WTC11 (cell line): Measurements from ENCODE around the gene HPX. TPM values are rescaled to one million over a fixed set of nuclear protein-coding genes. Genes with fewer than 3 reads are reported as not detected.

ENCODE experiments used
- ARID4B ChIP-seq: sonication (generic); formaldehyde crosslinking; IDR thresholded peaks from 2 replicates; pipeline ENCODE4 v1.8.0; 2023; ENCODE audit warnings: missing genetic modification reagents, mild to moderate bottlenecking, borderline replicate concordance
- ELF4 ChIP-seq: sonication (generic); formaldehyde crosslinking; IDR thresholded peaks from 2 replicates; pipeline ENCODE4 v1.8.1; 2022; ENCODE audit warnings: low read depth, mild to moderate bottlenecking, moderate library complexity, missing genetic modification reagents
- ESRRA ChIP-seq: sonication (generic); formaldehyde crosslinking; IDR thresholded peaks from 2 replicates; pipeline ENCODE4 v1.8.1; 2022; ENCODE audit warnings: mild to moderate bottlenecking, missing genetic modification reagents, borderline replicate concordance
- FOXK1 ChIP-seq: sonication (generic); formaldehyde crosslinking; IDR thresholded peaks from 2 replicates; pipeline ENCODE4 v1.8.0; 2022; ENCODE audit warnings: mild to moderate bottlenecking, moderate library complexity, missing genetic modification reagents
- GABPB1 ChIP-seq: sonication (generic); formaldehyde crosslinking; IDR thresholded peaks from 2 replicates; pipeline ENCODE4 v1.8.1; 2023; ENCODE audit warnings: mild to moderate bottlenecking, missing genetic modification reagents
- IRF2 ChIP-seq: sonication (generic); formaldehyde crosslinking; IDR thresholded peaks from 2 replicates; pipeline ENCODE4 v1.8.0; 2022; ENCODE audit warnings: low read depth, missing genetic modification reagents, borderline replicate concordance
- MAX ChIP-seq: sonication (generic); formaldehyde crosslinking; IDR thresholded peaks from 2 replicates; pipeline ENCODE4 v1.8.0; 2022; ENCODE audit warnings: mild to moderate bottlenecking, missing genetic modification reagents
- MYBL2 ChIP-seq: sonication (generic); formaldehyde crosslinking; IDR thresholded peaks from 2 replicates; pipeline ENCODE4 v1.8.1; 2023; ENCODE audit warnings: mild to moderate bottlenecking, moderate library complexity, missing genetic modification reagents
- NFATC4 ChIP-seq: fragments of 250-450 bp; sonication (Bioruptor Pico); IDR thresholded peaks from 2 replicates; pipeline ENCODE4 v1.9.0; 2021; ENCODE audit warnings: mild to moderate bottlenecking
- NFYB ChIP-seq: sonication (generic); formaldehyde crosslinking; conservative IDR thresholded peaks from 2 replicates; pipeline ENCODE4 v1.8.0; 2022; ENCODE audit warnings: low read depth, missing genetic modification reagents
- NR1H2 ChIP-seq: sonication (generic); formaldehyde crosslinking; IDR thresholded peaks from 2 replicates; pipeline ENCODE4 v1.9.0; 2021; ENCODE audit warnings: mild to moderate bottlenecking, moderate library complexity, missing genetic modification reagents
- NR2C2 ChIP-seq: sonication (generic); formaldehyde crosslinking; IDR thresholded peaks from 2 replicates; pipeline ENCODE4 v1.8.0; 2022; ENCODE audit warnings: mild to moderate bottlenecking, missing genetic modification reagents
- SMAD4 ChIP-seq: sonication (generic); formaldehyde crosslinking; IDR thresholded peaks from 2 replicates; pipeline ENCODE4 v1.8.0; 2022; ENCODE audit warnings: mild to moderate bottlenecking, missing genetic modification reagents
- SP1 ChIP-seq: sonication (generic); formaldehyde crosslinking; conservative IDR thresholded peaks from 2 replicates; pipeline ENCODE4 v1.8.1; 2022; ENCODE audit warnings: missing genetic modification reagents
- TEAD1 ChIP-seq: sonication (generic); formaldehyde crosslinking; IDR thresholded peaks from 2 replicates; pipeline ENCODE4 v1.8.0; 2022; ENCODE audit warnings: mild to moderate bottlenecking, missing genetic modification reagents
- TEAD4 ChIP-seq: sonication (generic); formaldehyde crosslinking; IDR thresholded peaks from 2 replicates; pipeline ENCODE4 v1.8.0; 2022; ENCODE audit warnings: mild to moderate bottlenecking, missing genetic modification reagents
- USF2 ChIP-seq: sonication (generic); formaldehyde crosslinking; IDR thresholded peaks from 2 replicates; pipeline ENCODE4 v1.8.1; 2023; ENCODE audit warnings: mild to moderate bottlenecking, missing genetic modification reagents, moderate library complexity
- ZMAT4 ChIP-seq: fragments of 250-450 bp; sonication (Bioruptor Pico); IDR thresholded peaks from 2 replicates; pipeline ENCODE4 v1.9.0; 2021; ENCODE audit warnings: mild to moderate bottlenecking
- ZNF281 ChIP-seq: sonication (generic); formaldehyde crosslinking; IDR thresholded peaks from 2 replicates; pipeline ENCODE4 v1.8.0; 2023; ENCODE audit warnings: mild to moderate bottlenecking, missing genetic modification reagents
- ZNF425 ChIP-seq: fragments of 250-450 bp; sonication (Bioruptor Pico); conservative IDR thresholded peaks from 2 replicates; pipeline ENCODE4 v1.9.0; 2021; ENCODE audit warnings: mild to moderate bottlenecking
- ZNF671 ChIP-seq: fragments of 250-450 bp; sonication (Bioruptor Pico); IDR thresholded peaks from 2 replicates; pipeline ENCODE4 v1.8.0; 2021; ENCODE audit warnings: mild to moderate bottlenecking
- total RNA-seq: library from RNA; stranded (reverse); gene quantifications from 3 replicates; pipeline ENCODE4 v1.2.3, GENCODE V29; 2021

The HPX gene
- total RNA-seq, 1 experiment from 2014 or later = 1.7 TPM

- TF ChIP-seq USF2 (peak; percentile 59), MYBL2 (peak; percentile 91), ARID4B (no peak; the same call in 1 of the 2 replicates), ZNF425 (CRISPR knock-in tag) (no peak), NFYB (CRISPR knock-in tag) (peak; percentile 8; the same call in 1 of the 2 replicates), ZNF671 (CRISPR knock-in tag) (no peak), ZMAT4 (CRISPR knock-in tag) (no peak), NR1H2 (CRISPR knock-in tag) (no peak), SP1 (CRISPR knock-in tag) (peak; percentile 98), NR2C2 (CRISPR knock-in tag) (no peak), ELF4 (CRISPR knock-in tag) (no peak), MAX (CRISPR knock-in tag) (peak; percentile 90), ESRRA (CRISPR knock-in tag) (0 out of 2 replicates have a peak, but pooled peaks have one; percentile 53), IRF2 (CRISPR knock-in tag) (no peak), TEAD4 (CRISPR knock-in tag) (0 out of 2 replicates have a peak, but pooled peaks have one; percentile 19), NFATC4 (CRISPR knock-in tag) (no peak), SMAD4 (CRISPR knock-in tag) (no peak), ZNF281 (CRISPR knock-in tag) (peak; percentile 20; the same call in 1 of the 2 replicates), TEAD1 (CRISPR knock-in tag) (peak; percentile 79), FOXK1 (peak; percentile 97), GABPB1 (CRISPR knock-in tag) (peak; percentile 82)
These were observed 40.5 kb upstream of the HPX start, which contains the start of the genes ARFIP2 and TIMM10B (continued) for GRCh38 chr11:6481012-6481923.
